Measurements from ENCODE around the gene ADGRL4. TPM values are rescaled to one million over a fixed set of nuclear protein-coding genes. Genes with fewer than 3 reads are reported as not detected.

Gene ADGRL4
- polyA plus RNA-seq, 1 experiment = 16.6 TPM

DNA sequence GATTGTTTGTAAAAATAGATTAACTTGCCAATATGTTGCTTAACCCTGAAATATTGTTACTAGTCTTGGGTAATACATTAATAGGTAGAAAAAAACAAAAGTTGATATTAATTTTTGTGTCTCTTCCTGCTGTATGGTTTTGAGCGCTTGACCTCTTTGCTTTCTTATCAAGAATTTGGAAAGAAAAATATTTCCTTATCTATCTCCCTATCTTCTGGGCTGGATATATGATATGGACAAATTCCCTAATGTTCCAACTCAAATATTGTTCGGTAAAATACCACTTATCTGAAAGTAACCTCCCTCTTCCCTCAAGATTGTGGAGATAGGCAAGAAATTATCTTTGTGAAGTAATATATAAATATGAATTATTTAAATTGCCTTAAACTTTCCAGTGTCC lies 57.3 kb downstream of the ADGRL4 start:
- POLR2A ChIA-PET = no interaction called here
- TF ChIP-seq, protein P1, sequence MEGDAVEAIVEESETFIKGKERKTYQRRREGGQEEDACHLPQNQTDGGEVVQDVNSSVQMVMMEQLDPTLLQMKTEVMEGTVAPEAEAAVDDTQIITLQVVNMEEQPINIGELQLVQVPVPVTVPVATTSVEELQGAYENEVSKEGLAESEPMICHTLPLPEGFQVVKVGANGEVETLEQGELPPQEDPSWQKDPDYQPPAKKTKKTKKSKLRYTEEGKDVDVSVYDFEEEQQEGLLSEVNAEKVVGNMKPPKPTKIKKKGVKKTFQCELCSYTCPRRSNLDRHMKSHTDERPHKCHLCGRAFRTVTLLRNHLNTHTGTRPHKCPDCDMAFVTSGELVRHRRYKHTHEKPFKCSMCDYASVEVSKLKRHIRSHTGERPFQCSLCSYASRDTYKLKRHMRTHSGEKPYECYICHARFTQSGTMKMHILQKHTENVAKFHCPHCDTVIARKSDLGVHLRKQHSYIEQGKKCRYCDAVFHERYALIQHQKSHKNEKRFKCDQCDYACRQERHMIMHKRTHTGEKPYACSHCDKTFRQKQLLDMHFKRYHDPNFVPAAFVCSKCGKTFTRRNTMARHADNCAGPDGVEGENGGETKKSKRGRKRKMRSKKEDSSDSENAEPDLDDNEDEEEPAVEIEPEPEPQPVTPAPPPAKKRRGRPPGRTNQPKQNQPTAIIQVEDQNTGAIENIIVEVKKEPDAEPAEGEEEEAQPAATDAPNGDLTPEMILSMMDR (IDR thresholded peaks at IDR 0.05; ENCODE audit: low read depth, low read length) = no peak

DNA sequence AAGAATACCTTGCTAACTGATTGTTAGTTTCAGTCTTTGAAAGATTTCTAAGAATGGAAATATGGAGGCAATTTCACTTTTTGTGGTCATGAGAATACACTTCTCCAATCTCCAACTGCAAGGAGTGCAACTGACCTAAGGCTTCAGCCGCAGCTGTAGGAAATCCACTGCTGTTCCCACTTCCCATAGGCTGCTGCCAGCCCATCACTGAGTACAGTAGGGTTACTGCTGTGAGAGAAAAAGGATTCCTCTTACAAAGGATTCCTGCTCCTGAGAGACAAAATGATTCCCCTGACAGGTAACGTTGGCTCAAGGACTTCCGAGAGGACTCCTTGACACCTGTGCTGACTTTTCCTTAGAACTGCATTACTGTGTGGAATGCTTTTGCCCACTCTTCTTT lies 87.4 kb downstream of the ADGRL4 start:
- Histone ChIP-seq H3K9me3 (ENCODE audit: control insufficient read depth, insufficient read depth, low read length) (no peaks in the 10 kb centered on the region), H3K4me3 (ENCODE audit: low read depth, low read length) (no peak overlapping the region), H3K27ac (ENCODE audit: low read depth, low read length) (no peak overlapping the region), H3K27me3 (ENCODE audit: control insufficient read depth, insufficient read depth, low read length) (no peaks in the 10 kb centered on the region)
- TF ChIP-seq, protein P1 (IDR thresholded peaks at IDR 0.05; ENCODE audit: low read depth, low read length) = no peak
- no peak for DNase-seq (ENCODE audit: low read depth, low spot score)
- ChIA-PET CTCF (no interaction called here), POLR2A (no interaction called here)

More for the DNA sequence above, 57.3 kb downstream of the ADGRL4 start:
- no peak for DNase-seq (ENCODE audit: low read depth, low spot score)
- Histone ChIP-seq H3K4me3 (ENCODE audit: low read depth, low read length) (no peak overlapping the region), H3K27me3 (ENCODE audit: control insufficient read depth, insufficient read depth, low read length) (no peaks in the 10 kb centered on the region), H3K9me3 (ENCODE audit: control insufficient read depth, insufficient read depth, low read length) (no peaks in the 10 kb centered on the region), H3K27ac (ENCODE audit: low read depth, low read length) (no peak overlapping the region)
- CTCF ChIA-PET = no interaction called here

DNA sequence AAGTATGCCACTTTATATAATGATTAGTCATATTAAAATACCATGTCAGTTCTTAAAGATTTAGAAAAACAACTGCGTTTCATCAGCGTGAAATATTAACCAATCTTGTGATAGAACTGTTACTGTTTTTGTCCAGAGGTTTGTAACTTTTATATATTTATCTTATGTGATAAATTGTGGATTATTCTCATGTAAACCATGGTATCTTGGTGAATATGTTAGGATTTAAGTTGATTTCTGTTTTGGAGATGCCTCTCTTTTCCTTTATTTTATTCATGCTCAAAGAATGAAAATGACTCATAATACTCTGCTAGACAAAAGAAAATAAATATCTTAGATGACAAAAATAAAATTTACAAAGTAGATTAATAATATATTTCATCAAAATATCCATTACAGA lies 88.4 kb downstream of the ADGRL4 start:
- H3K27ac ChIP-seq (ENCODE audit: low read depth, low read length) = no peak overlapping the region
- H3K4me3 ChIP-seq (ENCODE audit: low read depth, low read length) = no peak overlapping the region
- no peak for DNase-seq (ENCODE audit: low read depth, low spot score)
- H3K27me3 ChIP-seq (ENCODE audit: control insufficient read depth, insufficient read depth, low read length) = no peaks in the 10 kb centered on the region
- no peaks in the 10 kb centered on the region for H3K9me3 ChIP-seq (ENCODE audit: control insufficient read depth, insufficient read depth, low read length)
- ChIA-PET POLR2A (no interaction called here), CTCF (no interaction called here)
- TF ChIP-seq, protein P1 (IDR thresholded peaks at IDR 0.05; ENCODE audit: low read depth, low read length) = no peak

DNA sequence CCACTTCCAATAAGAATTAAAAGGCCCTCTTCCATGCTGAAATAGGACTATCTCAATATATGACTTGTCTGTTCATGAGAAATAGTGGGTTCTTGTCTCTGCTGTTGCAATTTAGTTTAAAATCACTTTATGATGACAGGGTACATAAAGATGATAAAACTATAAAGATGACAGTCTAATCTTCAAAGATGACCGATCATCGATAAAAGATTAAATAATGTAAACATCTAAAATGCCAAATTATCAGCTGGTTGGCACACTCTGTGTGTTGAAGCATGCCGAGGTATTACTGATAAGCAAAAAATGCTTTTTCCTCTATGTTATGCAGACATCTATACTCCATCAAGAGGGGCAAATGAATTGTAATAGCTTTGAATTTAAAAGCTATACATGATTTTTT lies 89.5 kb downstream of the ADGRL4 start:
- DNase-seq (ENCODE audit: low read depth, low spot score) = no peak
- TF ChIP-seq, protein P1 (IDR thresholded peaks at IDR 0.05; ENCODE audit: low read depth, low read length) = no peak
- no peak overlapping the region for H3K4me3 ChIP-seq (ENCODE audit: low read depth, low read length)
- CTCF ChIA-PET = no interaction called here
- no peaks in the 10 kb centered on the region for H3K9me3 ChIP-seq (ENCODE audit: control insufficient read depth, insufficient read depth, low read length)
- POLR2A ChIA-PET = no interaction called here
- no peak overlapping the region for H3K27ac ChIP-seq (ENCODE audit: low read depth, low read length)
- no peaks in the 10 kb centered on the region for H3K27me3 ChIP-seq (ENCODE audit: control insufficient read depth, insufficient read depth, low read length)

DNA sequence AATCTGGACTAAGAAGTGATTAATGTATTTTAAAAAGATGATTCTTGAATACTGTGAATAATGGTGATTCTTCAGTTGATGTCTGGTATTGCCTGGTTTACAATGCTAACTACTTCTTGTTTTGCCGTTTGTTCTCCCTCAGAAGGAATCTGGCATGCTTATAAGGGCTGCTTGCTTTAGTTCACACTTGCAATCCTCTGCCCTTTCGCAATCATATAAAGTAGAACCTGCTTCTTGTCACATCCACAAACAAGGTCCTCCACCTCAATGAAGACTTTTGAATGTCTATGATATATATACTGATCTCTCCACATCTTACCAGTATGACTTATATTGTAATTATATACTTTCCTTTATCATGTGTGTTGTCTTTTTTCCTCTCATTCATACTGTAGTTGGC lies 92.6 kb downstream of the ADGRL4 start:
- ChIA-PET POLR2A (no interaction called here), CTCF (no interaction called here)
- H3K9me3 ChIP-seq (ENCODE audit: control insufficient read depth, insufficient read depth, low read length) = no peaks in the 10 kb centered on the region
- H3K27ac ChIP-seq (ENCODE audit: low read depth, low read length) = no peak overlapping the region
- TF ChIP-seq, protein P1 (IDR thresholded peaks at IDR 0.05; ENCODE audit: low read depth, low read length) = no peak
- DNase-seq (ENCODE audit: low read depth, low spot score) = no peak
- H3K4me3 ChIP-seq (ENCODE audit: low read depth, low read length) = no peak overlapping the region
- no peaks in the 10 kb centered on the region for H3K27me3 ChIP-seq (ENCODE audit: control insufficient read depth, insufficient read depth, low read length)

All from AG04450 (cell line).